Measurements from ENCODE around the gene GTPBP6.

Gene GTPBP6

DNA sequence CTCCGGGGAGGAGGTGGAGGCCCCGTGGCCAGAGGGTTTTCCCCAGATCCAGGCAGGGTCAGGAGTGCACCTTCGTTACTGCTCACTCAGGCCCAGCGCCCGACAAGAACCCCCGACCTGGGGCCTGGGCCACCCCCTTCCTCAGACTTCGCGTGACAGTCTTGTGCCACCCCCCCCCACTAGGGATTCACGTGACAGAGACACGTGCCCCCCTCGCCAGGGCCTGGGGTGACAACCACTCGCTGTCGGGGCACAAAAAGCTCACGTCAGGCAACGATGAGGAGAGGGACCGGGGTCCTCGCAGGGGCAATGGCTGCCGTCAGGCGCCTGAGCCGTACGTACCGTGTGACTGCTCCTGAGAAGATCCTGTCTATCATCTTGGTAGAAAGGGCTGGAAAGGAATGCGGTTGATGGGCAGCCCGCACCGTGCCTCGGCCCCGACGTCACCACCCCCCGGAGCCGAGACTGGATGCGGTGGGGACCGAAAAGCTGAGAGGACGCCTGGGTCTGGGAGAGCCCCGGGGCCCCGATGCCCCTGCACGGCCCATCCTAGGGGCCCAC lies 23.0 kb upstream of the GTPBP6 start:
- H3K27me3 ChIP-seq (ENCODE audit: insufficient read depth, low read length), result no peaks in the 10 kb centered on the region
- peaks cover 49% of the 10 kb centered on the region for H3K36me3 ChIP-seq (ENCODE audit: insufficient read depth, low read length)
- H2AFZ ChIP-seq (ENCODE audit: low read length, unreplicated experiment), result no peak overlapping the region
- no peak overlapping the region for H3K4me3 ChIP-seq (ENCODE audit: low read depth, low read length)
- H3K79me2 ChIP-seq (ENCODE audit: control insufficient read depth, insufficient read depth, low read length, unreplicated experiment), result no peaks in the 10 kb centered on the region
- H3K4me1 ChIP-seq (ENCODE audit: control insufficient read depth, insufficient read depth, low read length, unreplicated experiment), result no peaks in the 10 kb centered on the region
- H3K27ac ChIP-seq (ENCODE audit: low read depth, low read length), result no peak overlapping the region

DNA sequence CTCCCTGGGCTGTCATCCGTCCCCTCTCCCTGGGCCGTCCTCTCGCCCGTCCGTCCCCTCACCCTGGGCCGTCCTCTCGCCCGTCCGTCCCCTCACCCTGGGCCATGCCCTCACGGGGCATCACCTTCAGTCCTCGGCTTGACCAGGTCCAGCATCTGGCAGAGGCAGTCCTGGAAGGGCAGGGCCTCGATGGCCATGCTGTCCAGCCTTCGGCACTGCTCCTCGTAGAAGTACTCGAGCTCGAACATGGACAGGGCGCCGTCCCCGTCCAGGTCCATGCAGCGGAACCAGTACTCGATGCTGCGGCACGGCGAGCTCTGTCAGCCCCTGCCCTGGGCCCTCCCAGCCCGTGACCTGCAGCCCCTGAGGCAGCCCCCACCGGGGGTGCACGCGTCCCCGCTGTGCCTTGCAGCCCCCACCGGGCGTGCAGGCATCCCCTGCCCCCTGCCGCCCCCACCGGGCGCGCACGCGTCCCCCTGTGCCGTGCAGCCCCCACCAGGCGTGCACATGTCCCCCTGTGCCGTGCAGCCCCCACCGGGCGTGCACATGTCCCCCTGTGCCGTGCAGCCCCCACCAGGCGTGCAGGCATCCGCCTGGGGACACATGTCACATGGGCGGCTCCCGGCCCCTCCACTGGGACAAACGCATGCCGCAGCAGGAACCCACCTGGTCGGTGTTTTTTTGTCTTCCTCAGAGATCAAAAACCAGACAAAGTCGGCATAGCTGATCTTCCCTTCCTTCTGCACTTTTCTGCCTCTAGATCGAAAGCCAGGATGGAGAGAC lies 22.2 kb upstream of the GTPBP6 start:
- H3K27ac ChIP-seq (ENCODE audit: low read depth, low read length), result no peak overlapping the region
- H3K27me3 ChIP-seq (ENCODE audit: insufficient read depth, low read length), result no peaks in the 10 kb centered on the region
- no peak overlapping the region for H2AFZ ChIP-seq (ENCODE audit: low read length, unreplicated experiment)
- H3K79me2 ChIP-seq (ENCODE audit: control insufficient read depth, insufficient read depth, low read length, unreplicated experiment), result no peaks in the 10 kb centered on the region
- no peaks in the 10 kb centered on the region for H3K4me1 ChIP-seq (ENCODE audit: control insufficient read depth, insufficient read depth, low read length, unreplicated experiment)
- H3K36me3 ChIP-seq (ENCODE audit: insufficient read depth, low read length), result peaks cover 54% of the 10 kb centered on the region
- H3K4me3 ChIP-seq (ENCODE audit: low read depth, low read length), result no peak overlapping the region

DNA sequence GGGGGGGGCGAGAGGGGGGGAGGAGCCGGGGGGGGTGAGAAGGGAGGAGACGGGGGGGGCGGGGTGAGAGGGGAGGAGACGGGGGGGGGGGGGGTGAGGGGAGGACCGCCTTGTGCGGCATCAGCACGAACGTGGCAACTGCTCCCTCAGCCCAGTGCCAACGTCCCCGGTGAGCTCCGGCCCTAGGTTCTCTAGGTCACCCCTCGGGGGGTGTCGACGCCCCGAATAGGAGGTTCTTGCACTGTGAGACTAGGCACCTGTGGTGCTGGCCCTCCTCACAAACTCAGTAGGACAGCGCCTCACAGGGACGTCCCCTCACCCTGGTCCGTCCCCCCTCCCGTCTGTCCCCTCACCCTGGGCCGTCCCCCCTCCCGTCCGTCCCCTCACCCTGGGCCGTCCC lies 21.5 kb upstream of the GTPBP6 start:
- H3K27me3 ChIP-seq (ENCODE audit: insufficient read depth, low read length), result no peaks in the 10 kb centered on the region

DNA sequence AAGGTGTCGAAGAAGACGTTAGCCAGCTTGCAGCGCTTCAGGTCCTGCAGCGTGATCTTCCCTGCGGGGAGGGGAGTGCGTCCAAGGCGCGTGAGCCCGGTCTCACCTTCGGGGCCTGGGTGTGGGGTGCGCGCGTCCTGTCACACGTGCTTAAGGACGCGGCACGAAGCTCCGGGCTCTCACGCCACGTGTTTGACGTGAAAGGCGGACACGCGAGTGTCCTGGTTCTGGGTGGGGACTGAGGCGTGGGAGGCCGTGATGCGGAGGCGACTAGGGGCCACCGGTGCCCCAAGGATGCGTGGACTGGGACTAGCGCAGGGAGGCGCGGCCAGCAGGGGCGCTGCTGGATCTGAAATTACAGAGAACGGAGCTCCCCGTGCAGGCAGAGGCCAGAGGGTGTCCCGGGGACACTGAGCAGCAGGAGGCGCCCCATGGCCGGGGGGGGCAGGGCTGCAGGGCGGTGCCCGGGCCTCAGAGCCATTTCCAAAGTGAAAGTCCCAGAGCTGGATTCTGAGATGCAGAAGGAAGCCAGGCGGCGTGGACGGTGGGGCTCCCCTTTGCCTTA lies 20.3 kb upstream of the GTPBP6 start:
- H3K36me3 ChIP-seq (ENCODE audit: insufficient read depth, low read length), result peaks cover 52% of the 10 kb centered on the region; the same call in 1 of the 2 replicates
- no peaks in the 10 kb centered on the region for H3K79me2 ChIP-seq (ENCODE audit: control insufficient read depth, insufficient read depth, low read length, unreplicated experiment)
- H3K4me1 ChIP-seq (ENCODE audit: control insufficient read depth, insufficient read depth, low read length, unreplicated experiment), result no peaks in the 10 kb centered on the region
- no peak overlapping the region for H3K4me3 ChIP-seq (ENCODE audit: low read depth, low read length)
- no peaks in the 10 kb centered on the region for H3K27me3 ChIP-seq (ENCODE audit: insufficient read depth, low read length)
- no peak overlapping the region for H2AFZ ChIP-seq (ENCODE audit: low read length, unreplicated experiment)
- no peak overlapping the region for H3K27ac ChIP-seq (ENCODE audit: low read depth, low read length)

More for the DNA sequence above, 21.5 kb upstream of the GTPBP6 start:
- Histone ChIP-seq H3K36me3 (ENCODE audit: insufficient read depth, low read length) (peaks cover 55% of the 10 kb centered on the region), H2AFZ (ENCODE audit: low read length, unreplicated experiment) (no peak overlapping the region), H3K27ac (ENCODE audit: low read depth, low read length) (no peak overlapping the region), H3K4me3 (ENCODE audit: low read depth, low read length) (no peak overlapping the region), H3K79me2 (ENCODE audit: control insufficient read depth, insufficient read depth, low read length, unreplicated experiment) (no peaks in the 10 kb centered on the region), H3K4me1 (ENCODE audit: control insufficient read depth, insufficient read depth, low read length, unreplicated experiment) (no peaks in the 10 kb centered on the region)

DNA sequence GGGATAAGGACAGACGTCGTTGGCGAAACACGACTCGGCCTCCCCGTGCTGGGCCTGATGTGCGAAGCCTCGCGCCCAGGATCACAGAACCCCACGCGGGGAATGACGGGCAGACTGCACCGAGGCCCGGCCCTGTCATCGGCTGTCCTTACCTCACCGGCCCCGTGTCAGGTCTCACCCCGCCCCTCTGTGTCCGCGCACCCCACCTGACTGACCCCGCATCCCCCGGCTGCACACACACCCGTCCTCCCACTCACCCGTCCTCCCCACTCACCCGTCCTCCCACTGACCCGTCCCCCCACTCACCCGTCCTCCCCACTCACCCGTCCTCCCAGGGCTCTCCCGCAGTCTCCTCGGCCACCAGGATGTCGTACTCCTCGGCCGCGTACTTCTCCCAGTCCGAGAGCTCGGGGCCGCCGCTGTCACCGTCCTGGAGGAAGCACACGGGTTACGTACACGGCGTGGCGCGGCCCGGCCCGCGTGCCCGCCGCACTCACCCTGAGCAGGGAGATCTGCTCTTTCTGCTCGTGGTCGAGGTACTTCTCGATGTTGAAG lies 19.8 kb upstream of the GTPBP6 start:
- Histone ChIP-seq H3K27me3 (ENCODE audit: insufficient read depth, low read length) (no peaks in the 10 kb centered on the region), H3K36me3 (ENCODE audit: insufficient read depth, low read length) (peaks cover 52% of the 10 kb centered on the region; the same call in 1 of the 2 replicates), H3K79me2 (ENCODE audit: control insufficient read depth, insufficient read depth, low read length, unreplicated experiment) (no peaks in the 10 kb centered on the region), H3K27ac (ENCODE audit: low read depth, low read length) (no peak overlapping the region), H2AFZ (ENCODE audit: low read length, unreplicated experiment) (no peak overlapping the region), H3K4me3 (ENCODE audit: low read depth, low read length) (no peak overlapping the region), H3K4me1 (ENCODE audit: control insufficient read depth, insufficient read depth, low read length, unreplicated experiment) (no peaks in the 10 kb centered on the region)

DNA sequence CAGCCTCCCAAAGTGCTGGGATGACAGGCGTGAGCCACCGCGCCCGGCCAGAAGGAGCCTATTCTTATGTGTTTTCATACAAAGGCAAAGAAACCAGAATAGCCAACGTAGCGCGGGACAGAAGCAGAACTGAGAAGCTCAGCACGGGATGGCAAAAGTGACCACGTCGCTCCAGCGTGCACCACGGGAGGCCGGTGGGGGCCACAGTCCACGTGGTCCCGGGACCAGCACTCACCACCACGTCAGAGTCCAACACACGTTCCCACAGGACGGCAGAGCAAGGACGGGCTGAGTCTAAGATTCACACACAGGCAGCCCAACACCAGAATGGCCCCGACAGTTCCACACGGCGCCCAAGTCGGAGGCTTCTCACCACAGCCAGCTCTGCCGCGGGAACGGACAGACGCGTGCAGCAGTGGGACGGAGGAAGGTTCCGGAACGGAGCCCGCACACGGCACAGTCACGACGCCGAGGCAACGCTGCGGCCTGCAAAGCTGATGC lies 18.8 kb upstream of the GTPBP6 start:
- Histone ChIP-seq H3K79me2 (ENCODE audit: control insufficient read depth, insufficient read depth, low read length, unreplicated experiment) (no peaks in the 10 kb centered on the region), H3K27ac (ENCODE audit: low read depth, low read length) (no peak overlapping the region), H3K36me3 (ENCODE audit: insufficient read depth, low read length) (peaks cover 52% of the 10 kb centered on the region; the same call in 1 of the 2 replicates), H3K27me3 (ENCODE audit: insufficient read depth, low read length) (no peaks in the 10 kb centered on the region), H3K4me3 (ENCODE audit: low read depth, low read length) (no peak overlapping the region), H3K4me1 (ENCODE audit: control insufficient read depth, insufficient read depth, low read length, unreplicated experiment) (no peaks in the 10 kb centered on the region), H2AFZ (ENCODE audit: low read length, unreplicated experiment) (no peak overlapping the region)

DNA sequence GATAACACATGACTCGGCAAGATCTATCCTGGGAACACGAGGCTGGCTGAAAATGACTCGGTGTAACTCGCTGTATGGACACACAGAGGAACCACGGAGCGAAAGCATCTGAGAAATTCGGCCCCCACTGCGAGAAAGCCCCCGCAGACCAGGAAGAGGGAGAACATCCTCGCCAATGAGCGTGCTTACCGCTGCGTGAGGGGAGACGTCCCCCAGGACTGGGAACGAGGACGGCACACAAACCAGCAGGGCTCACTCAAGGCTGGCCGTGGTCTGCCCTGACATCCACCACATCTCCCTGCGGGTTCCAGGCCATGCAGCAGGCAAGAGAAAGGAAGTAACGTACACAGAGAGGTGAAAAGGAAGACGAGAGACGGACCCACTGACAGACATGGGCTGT lies 17.6 kb upstream of the GTPBP6 start:
- H3K4me3 ChIP-seq (ENCODE audit: low read depth, low read length), result no peak overlapping the region
- H2AFZ ChIP-seq (ENCODE audit: low read length, unreplicated experiment), result no peak overlapping the region
- H3K36me3 ChIP-seq (ENCODE audit: insufficient read depth, low read length), result peaks cover 44% of the 10 kb centered on the region; the same call in 1 of the 2 replicates
- H3K79me2 ChIP-seq (ENCODE audit: control insufficient read depth, insufficient read depth, low read length, unreplicated experiment), result no peaks in the 10 kb centered on the region
- peaks cover 1% of the 10 kb centered on the region; the same call in 1 of the 2 replicates for H3K27me3 ChIP-seq (ENCODE audit: insufficient read depth, low read length)
- H3K4me1 ChIP-seq (ENCODE audit: control insufficient read depth, insufficient read depth, low read length, unreplicated experiment), result peaks cover 8% of the 10 kb centered on the region
- H3K27ac ChIP-seq (ENCODE audit: low read depth, low read length), result no peak overlapping the region

DNA sequence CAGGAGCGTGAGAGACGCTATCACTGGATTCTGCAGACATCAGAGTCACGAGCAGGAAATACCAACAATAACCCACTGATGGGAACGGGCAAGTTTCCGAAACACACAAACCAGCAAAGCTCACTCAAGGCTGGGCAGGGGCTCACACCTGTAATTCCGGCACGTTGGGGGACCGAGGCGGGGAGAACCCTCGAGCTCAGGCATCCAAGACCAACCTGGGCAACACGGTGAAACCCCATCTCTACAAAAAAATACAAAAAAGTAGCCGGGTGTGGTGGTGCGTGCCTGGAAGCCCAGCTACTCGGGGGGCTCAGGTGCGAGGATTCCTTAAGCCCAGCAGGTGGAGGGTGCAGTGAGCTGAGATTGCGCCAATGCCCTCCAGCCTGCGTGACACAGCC lies 17.2 kb upstream of the GTPBP6 start:
- Histone ChIP-seq H3K4me3 (ENCODE audit: low read depth, low read length) (no peak overlapping the region), H3K4me1 (ENCODE audit: control insufficient read depth, insufficient read depth, low read length, unreplicated experiment) (peaks cover 13% of the 10 kb centered on the region), H2AFZ (ENCODE audit: low read length, unreplicated experiment) (no peak overlapping the region), H3K27me3 (ENCODE audit: insufficient read depth, low read length) (peaks cover 6% of the 10 kb centered on the region; the same call in 1 of the 2 replicates), H3K27ac (ENCODE audit: low read depth, low read length) (no peak overlapping the region), H3K36me3 (ENCODE audit: insufficient read depth, low read length) (peaks cover 41% of the 10 kb centered on the region; the same call in 1 of the 2 replicates), H3K79me2 (ENCODE audit: control insufficient read depth, insufficient read depth, low read length, unreplicated experiment) (no peaks in the 10 kb centered on the region)

DNA sequence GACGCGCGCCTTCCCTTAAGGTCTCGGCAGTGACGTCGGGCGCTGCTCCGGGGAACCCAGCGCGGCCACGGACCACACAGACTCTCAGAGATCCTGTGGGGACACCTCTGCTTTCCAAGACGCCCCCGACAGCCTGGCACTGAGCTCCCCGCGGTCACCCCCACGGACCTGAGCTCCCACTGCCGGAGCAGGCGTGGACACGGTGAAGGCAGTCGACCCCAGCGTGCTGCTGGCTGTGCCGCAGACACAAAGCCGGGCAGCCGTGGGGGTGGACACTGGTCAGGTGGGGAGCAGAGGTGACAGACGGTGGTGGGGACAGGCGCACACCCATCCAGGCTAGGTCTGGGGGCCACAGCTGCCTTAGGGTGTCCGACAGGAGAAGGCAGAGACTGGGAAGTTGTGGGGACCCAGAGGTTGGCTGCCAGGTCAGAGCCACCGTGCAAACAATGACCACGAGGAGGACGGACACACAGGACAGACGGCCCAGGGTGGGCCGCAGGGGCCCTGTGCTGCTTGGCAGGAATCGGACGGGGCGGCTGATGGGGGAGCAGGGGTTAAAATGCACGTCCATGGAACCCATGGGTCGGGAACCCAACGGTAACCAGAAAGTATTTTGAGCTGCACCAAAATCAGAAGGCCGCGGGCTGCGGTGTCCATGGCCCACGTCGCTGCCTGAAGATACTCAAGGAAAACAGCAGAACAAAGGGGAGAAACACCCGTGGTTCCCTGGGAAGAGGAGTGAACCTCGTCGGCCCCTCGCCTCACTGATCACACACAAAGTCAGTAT lies 16.6 kb upstream of the GTPBP6 start:
- Histone ChIP-seq H3K4me1 (ENCODE audit: control insufficient read depth, insufficient read depth, low read length, unreplicated experiment) (peaks cover 13% of the 10 kb centered on the region), H3K27ac (ENCODE audit: low read depth, low read length) (no peak overlapping the region), H3K4me3 (ENCODE audit: low read depth, low read length) (no peak overlapping the region), H3K27me3 (ENCODE audit: insufficient read depth, low read length) (peaks cover 12% of the 10 kb centered on the region; the same call in 1 of the 2 replicates), H2AFZ (ENCODE audit: low read length, unreplicated experiment) (no peak overlapping the region), H3K36me3 (ENCODE audit: insufficient read depth, low read length) (peaks cover 38% of the 10 kb centered on the region; the same call in 1 of the 2 replicates), H3K79me2 (ENCODE audit: control insufficient read depth, insufficient read depth, low read length, unreplicated experiment) (no peaks in the 10 kb centered on the region)

DNA sequence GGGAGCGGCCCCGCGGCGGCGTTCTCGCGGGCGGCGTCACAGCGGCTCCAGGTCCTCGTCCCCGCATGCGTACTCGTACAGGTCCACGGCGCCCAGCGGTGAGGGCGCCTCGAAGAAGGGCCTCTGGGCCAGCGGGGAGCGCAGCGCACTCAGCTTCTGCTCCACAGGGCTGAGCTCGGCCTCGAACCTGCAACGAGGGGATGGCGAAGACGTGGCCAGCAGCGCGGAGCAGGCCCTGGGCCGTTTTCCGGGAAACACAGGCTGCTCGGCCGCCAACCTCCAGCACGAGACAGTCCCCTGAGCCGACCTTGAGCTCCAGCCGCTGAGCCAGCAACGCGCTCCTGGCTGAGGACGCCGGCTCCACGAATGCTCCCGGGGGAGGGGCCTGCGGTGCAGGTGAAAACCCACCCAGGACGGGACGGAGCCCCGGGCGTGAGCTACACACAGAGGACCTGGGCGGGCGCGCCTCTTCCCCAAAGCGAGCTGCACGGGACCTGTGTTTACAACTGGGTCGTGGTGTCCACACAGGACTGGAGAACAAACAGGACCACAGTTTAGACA lies 15.8 kb upstream of the GTPBP6 start:
- peaks cover 13% of the 10 kb centered on the region for H3K4me1 ChIP-seq (ENCODE audit: control insufficient read depth, insufficient read depth, low read length, unreplicated experiment)
- peaks cover 13% of the 10 kb centered on the region; the same call in 1 of the 2 replicates for H3K27me3 ChIP-seq (ENCODE audit: insufficient read depth, low read length)
- no peak overlapping the region for H3K27ac ChIP-seq (ENCODE audit: low read depth, low read length)
- H3K36me3 ChIP-seq (ENCODE audit: insufficient read depth, low read length), result peaks cover 38% of the 10 kb centered on the region; the same call in 1 of the 2 replicates
- no peak overlapping the region for H3K4me3 ChIP-seq (ENCODE audit: low read depth, low read length)
- H3K79me2 ChIP-seq (ENCODE audit: control insufficient read depth, insufficient read depth, low read length, unreplicated experiment), result no peaks in the 10 kb centered on the region
- no peak overlapping the region for H2AFZ ChIP-seq (ENCODE audit: low read length, unreplicated experiment)
